ENCODE measurements around the gene SCARF2. TPM values are rescaled to one million over a fixed set of nuclear protein-coding genes. Genes with fewer than 3 reads are reported as not detected.

Gene SCARF2
- total and polyA plus RNA-seq, 2 donors (not counting 1 experiment from before 2014, with no cell fraction given) = 8.1 to 14.5 TPM

GRCh38 chr22:20405931-20406685 lies 31.5 kb downstream of the SCARF2 start:
- Histone ChIP-seq H3K9me3 (ENCODE audit: control insufficient read depth, insufficient read depth, low read depth, low read length) (no peaks in the 10 kb centered on the region), H3K4me3 (replicated peaks in 1 of 4; ENCODE audit: control extremely low read depth in 1 of 4, insufficient read depth in 1 of 4, low read depth in 3 of 4, low read length in 4 of 4) (no peak overlapping the region), H3K4me2 (ENCODE audit: extremely low read depth, insufficient read depth, low read length) (no peak overlapping the region), H4K20me1 (ENCODE audit: control insufficient read depth, extremely low read depth, insufficient read depth, low read length) (no peaks in the 10 kb centered on the region), H3K79me2 (ENCODE audit: control insufficient read depth, insufficient read depth, low read length) (no peaks in the 10 kb centered on the region), H3K9ac (ENCODE audit: insufficient read depth, low read length) (no peak overlapping the region), H3K36me3 (ENCODE audit: control insufficient read depth, insufficient read depth, low read length) (peaks cover 13% of the 10 kb centered on the region), H2AFZ (ENCODE audit: low read length) (no peak overlapping the region), H3K27me3 (ENCODE audit: control insufficient read depth, insufficient read depth, low read length) (no peaks in the 10 kb centered on the region), H3K27ac (ENCODE audit: insufficient read depth, low read length) (no peak overlapping the region), H3K4me1 (ENCODE audit: control insufficient read depth, extremely low read depth, insufficient read depth, low read length) (no peaks in the 10 kb centered on the region)
- no peak for DNase-seq (ENCODE audit: low read depth in 2 of 2)
- TF ChIP-seq CTCF (conservative IDR thresholded peaks at IDR 0.05 in 1 of 2, IDR thresholded peaks at IDR 0.05 in 1 of 2; ENCODE audit: low read depth in 1 of 2, low read length in 2 of 2) = no peak
- no peak for TF ChIP-seq EZH2 (IDR thresholded peaks at IDR 0.05; ENCODE audit: low read length, missing control alignments)

- H3K4me3 ChIP-seq (replicated peaks in 1 of 4; ENCODE audit: control extremely low read depth in 1 of 4, insufficient read depth in 1 of 4, low read depth in 3 of 4, low read length in 4 of 4) = no peak overlapping the region
- H3K4me1 ChIP-seq (ENCODE audit: control insufficient read depth, extremely low read depth, insufficient read depth, low read length) = no peaks in the 10 kb centered on the region
- no peak for DNase-seq (ENCODE audit: low read depth in 2 of 2)
- H3K36me3 ChIP-seq (ENCODE audit: control insufficient read depth, insufficient read depth, low read length) = peaks cover 13% of the 10 kb centered on the region
- no peak overlapping the region for H2AFZ ChIP-seq (ENCODE audit: low read length)
- no peak for TF ChIP-seq EZH2 (IDR thresholded peaks at IDR 0.05; ENCODE audit: low read length, missing control alignments)
- TF ChIP-seq CTCF (conservative IDR thresholded peaks at IDR 0.05 in 1 of 2, IDR thresholded peaks at IDR 0.05 in 1 of 2; ENCODE audit: low read depth in 1 of 2, low read length in 2 of 2) = no peak
- no peaks in the 10 kb centered on the region for H3K79me2 ChIP-seq (ENCODE audit: control insufficient read depth, insufficient read depth, low read length)
- no peaks in the 10 kb centered on the region for H3K9me3 ChIP-seq (ENCODE audit: control insufficient read depth, insufficient read depth, low read depth, low read length)
- no peaks in the 10 kb centered on the region for H3K27me3 ChIP-seq (ENCODE audit: control insufficient read depth, insufficient read depth, low read length)
- H3K9ac ChIP-seq (ENCODE audit: insufficient read depth, low read length) = no peak overlapping the region
- H4K20me1 ChIP-seq (ENCODE audit: control insufficient read depth, extremely low read depth, insufficient read depth, low read length) = no peaks in the 10 kb centered on the region
- no peak overlapping the region for H3K27ac ChIP-seq (ENCODE audit: insufficient read depth, low read length)
- no peak overlapping the region for H3K4me2 ChIP-seq (ENCODE audit: extremely low read depth, insufficient read depth, low read length)
These were observed 32.2 kb downstream of the SCARF2 start for GRCh38 chr22:20405291-20405930.

GRCh38 chr22:20404881-20405280 lies 32.7 kb downstream of the SCARF2 start:
- Histone ChIP-seq H3K27me3 (ENCODE audit: control insufficient read depth, insufficient read depth, low read length) (no peaks in the 10 kb centered on the region), H3K4me3 (replicated peaks in 1 of 4; ENCODE audit: control extremely low read depth in 1 of 4, insufficient read depth in 1 of 4, low read depth in 3 of 4, low read length in 4 of 4) (no peak overlapping the region)
- TF ChIP-seq CTCF (conservative IDR thresholded peaks at IDR 0.05 in 1 of 2, IDR thresholded peaks at IDR 0.05 in 1 of 2; ENCODE audit: low read depth in 1 of 2, low read length in 2 of 2) (no peak), EZH2 (IDR thresholded peaks at IDR 0.05; ENCODE audit: low read length, missing control alignments) (no peak)

More at GRCh38 chr22:20404881-20405280, 32.7 kb downstream of the SCARF2 start:
- no peaks in the 10 kb centered on the region for H3K4me1 ChIP-seq (ENCODE audit: control insufficient read depth, extremely low read depth, insufficient read depth, low read length)
- no peaks in the 10 kb centered on the region for H3K9me3 ChIP-seq (ENCODE audit: control insufficient read depth, insufficient read depth, low read depth, low read length)
- no peak overlapping the region for H2AFZ ChIP-seq (ENCODE audit: low read length)
- no peak overlapping the region for H3K9ac ChIP-seq (ENCODE audit: insufficient read depth, low read length)
- no peak overlapping the region for H3K4me2 ChIP-seq (ENCODE audit: extremely low read depth, insufficient read depth, low read length)
- H3K27ac ChIP-seq (ENCODE audit: insufficient read depth, low read length) = no peak overlapping the region
- H3K79me2 ChIP-seq (ENCODE audit: control insufficient read depth, insufficient read depth, low read length) = no peaks in the 10 kb centered on the region
- no peaks in the 10 kb centered on the region for H4K20me1 ChIP-seq (ENCODE audit: control insufficient read depth, extremely low read depth, insufficient read depth, low read length)
- H3K36me3 ChIP-seq (ENCODE audit: control insufficient read depth, insufficient read depth, low read length) = peaks cover 13% of the 10 kb centered on the region
- DNase-seq (ENCODE audit: low read depth in 2 of 2) = no peak
